Fibroblast of the conjunctiva (primary cell): ENCODE measurements around the gene LTA.
"Not testable (repeated sequence)": the region's sequence is repeated elsewhere in the genome, so short reads cannot be mapped to it uniquely, and the experiment has no call there.

ENCODE experiments used
- DNase-seq: peaks from one replicate; pipeline ENCODE4 v3.0.0-alpha.2; 2010; ENCODE audit warnings: low read depth

Gene LTA

GRCh38 chr6:31586599-31587281 is 14.7 kb downstream of the LTA start:
- no peak for DNase-seq

GRCh38 chr6:31587791-31588777 is 16.0 kb downstream of the LTA start:
- no peak for DNase-seq

- DNase-seq, result no peak
Observed at GRCh38 chr6:31588871-31589650, 17.0 kb downstream of the LTA start.

GRCh38 chr6:31590691-31591090 is 18.6 kb downstream of the LTA start:
- not testable (repeated sequence) for DNase-seq

- no peak for DNase-seq
Observed at GRCh38 chr6:31592396-31592771, 20.3 kb downstream of the LTA start.

- DNase-seq, result no peak
Observed at GRCh38 chr6:31597006-31597405, 24.9 kb downstream of the LTA start.

- no peak for DNase-seq
Observed at GRCh38 chr6:31607317-31607716, 35.2 kb downstream of the LTA start.

- no peak for DNase-seq
Observed at GRCh38 chr6:31609519-31610406, 37.7 kb downstream of the LTA start.

GRCh38 chr6:31610968-31611367 is 38.9 kb downstream of the LTA start:
- DNase-seq, result peak; percentile 27

GRCh38 chr6:31614075-31614619 is 42.1 kb downstream of the LTA start:
- no peak for DNase-seq

GRCh38 chr6:31614684-31615578 is 42.8 kb downstream of the LTA start, which contains the start of gene AIF1:
Gene AIF1, plus strand, starts transcription at chr6:31615234. Its CDS starts 96 bp downstream, at chr6:31615330.
- DNase-seq, result no peak

- DNase-seq, result no peak
Observed at GRCh38 chr6:31615748-31616147, 43.7 kb downstream of the LTA start.

GRCh38 chr6:31617010-31617409 is 44.9 kb downstream of the LTA start:
- DNase-seq, result no peak

GRCh38 chr6:31619805-31620585 is 47.9 kb downstream of the LTA start:
- DNase-seq, result peak; percentile 99

- peak; percentile 41 for DNase-seq
Observed at GRCh38 chr6:31620586-31621319, 48.7 kb downstream of the LTA start, which contains the start of gene PRRC2A. Gene PRRC2A, plus strand, starts transcription at chr6:31620715. Its CDS starts 2,075 bp downstream, at chr6:31622790.

GRCh38 chr6:31621320-31621939 is 49.3 kb downstream of the LTA start:
- DNase-seq, result no peak

- no peak for DNase-seq
Observed at GRCh38 chr6:31621991-31622390, 49.9 kb downstream of the LTA start.

- no peak for DNase-seq
Observed at GRCh38 chr6:31622684-31623091, 50.6 kb downstream of the LTA start.
